ENCODE measurements around the gene IZUMO4. TPM values are rescaled to one million over a fixed set of nuclear protein-coding genes. Genes with fewer than 3 reads are reported as not detected.

IZUMO4 gene
- polyA plus RNA-seq, 1 donor from 2014 or later, result 39.3 TPM

- Histone ChIP-seq H4K20me1 (ENCODE audit: insufficient read depth) (no peaks in the 10 kb centered on the region), H3K9me2 (ENCODE audit: insufficient read depth, low read length) (no peaks in the 10 kb centered on the region), H3K79me2 (replicated peaks; ENCODE audit: insufficient read depth, low read length) (peaks cover 7% of the 10 kb centered on the region), H3K9me3 (ENCODE audit: low read length) (no peaks in the 10 kb centered on the region), H3K4me2 (ENCODE audit: low read length) (no peak overlapping the region), H2AFZ (ENCODE audit: low read depth, low read length) (no peak overlapping the region), H3K9ac (ENCODE audit: low read length) (no peak overlapping the region), H3K36me3 (ENCODE audit: insufficient read depth, low read length) (no peaks in the 10 kb centered on the region), H3K4me3 (ENCODE audit: low read length) (no peak overlapping the region), H3K27ac (ENCODE audit: low read length) (no peak overlapping the region), H3K27me3 (ENCODE audit: insufficient read depth, low read depth, low read length) (no peaks in the 10 kb centered on the region), H3F3A (ENCODE audit: insufficient read depth, low read length, poor library complexity, severe bottlenecking) (no peaks in the 10 kb centered on the region)
- TF ChIP-seq CTCF (IDR thresholded peaks at IDR 0.05; ENCODE audit: poor library complexity, severe bottlenecking), result no peak
- TF ChIP-seq REST (IDR thresholded peaks at IDR 0.05; ENCODE audit: borderline replicate concordance), result no peak
- no peak for TF ChIP-seq SMC3 (conservative IDR thresholded peaks at IDR 0.05; ENCODE audit: poor library complexity)
- TF ChIP-seq TAF1 (IDR thresholded peaks at IDR 0.05; ENCODE audit: low read depth), result no peak
- TF ChIP-seq RAD21 (conservative IDR thresholded peaks at IDR 0.05), result no peak
- no peak for TF ChIP-seq POLR2AphosphoS5 (IDR thresholded peaks at IDR 0.05)
- TF ChIP-seq EP300 (conservative IDR thresholded peaks at IDR 0.05; ENCODE audit: poor library complexity, severe bottlenecking), result no peak
- TF ChIP-seq EZH2 (IDR thresholded peaks at IDR 0.05; ENCODE audit: borderline replicate concordance, insufficient read depth, low read length, poor library complexity, severe bottlenecking), result no peak
- TF ChIP-seq MXI1 (conservative IDR thresholded peaks at IDR 0.05; ENCODE audit: poor library complexity, severe bottlenecking), result no peak
These were observed 11.7 kb downstream of the IZUMO4 start for GRCh38 chr19:2108251-2109016.

- no peak overlapping the region for H3K9ac ChIP-seq (ENCODE audit: low read length)
- H3F3A ChIP-seq (ENCODE audit: insufficient read depth, low read length, poor library complexity, severe bottlenecking), result no peaks in the 10 kb centered on the region
- H3K9me2 ChIP-seq (ENCODE audit: insufficient read depth, low read length), result no peaks in the 10 kb centered on the region
- H4K20me1 ChIP-seq (ENCODE audit: insufficient read depth), result no peaks in the 10 kb centered on the region
- no peak overlapping the region for H2AFZ ChIP-seq (ENCODE audit: low read depth, low read length)
- H3K4me3 ChIP-seq (ENCODE audit: low read length), result no peak overlapping the region
- no peaks in the 10 kb centered on the region for H3K27me3 ChIP-seq (ENCODE audit: insufficient read depth, low read depth, low read length)
- peaks cover 3% of the 10 kb centered on the region for H3K79me2 ChIP-seq (replicated peaks; ENCODE audit: insufficient read depth, low read length)
- H3K27ac ChIP-seq (ENCODE audit: low read length), result no peak overlapping the region
- no peaks in the 10 kb centered on the region for H3K36me3 ChIP-seq (ENCODE audit: insufficient read depth, low read length)
- H3K4me2 ChIP-seq (ENCODE audit: low read length), result no peak overlapping the region
- no peaks in the 10 kb centered on the region for H3K9me3 ChIP-seq (ENCODE audit: low read length)
- no peak for TF ChIP-seq CTCF (IDR thresholded peaks at IDR 0.05; ENCODE audit: poor library complexity, severe bottlenecking)
- no peak for TF ChIP-seq MXI1 (conservative IDR thresholded peaks at IDR 0.05; ENCODE audit: poor library complexity, severe bottlenecking)
- TF ChIP-seq TAF1 (IDR thresholded peaks at IDR 0.05; ENCODE audit: low read depth), result no peak
- no peak for TF ChIP-seq RAD21 (conservative IDR thresholded peaks at IDR 0.05)
- TF ChIP-seq POLR2AphosphoS5 (IDR thresholded peaks at IDR 0.05), result no peak
- no peak for TF ChIP-seq EZH2 (IDR thresholded peaks at IDR 0.05; ENCODE audit: borderline replicate concordance, insufficient read depth, low read length, poor library complexity, severe bottlenecking)
- TF ChIP-seq REST (IDR thresholded peaks at IDR 0.05; ENCODE audit: borderline replicate concordance), result no peak
- TF ChIP-seq EP300 (conservative IDR thresholded peaks at IDR 0.05; ENCODE audit: poor library complexity, severe bottlenecking), result no peak
- no peak for TF ChIP-seq SMC3 (conservative IDR thresholded peaks at IDR 0.05; ENCODE audit: poor library complexity)
These were observed 12.5 kb downstream of the IZUMO4 start for GRCh38 chr19:2109046-2109864.
